Liver (tissue), 9 donors: ENCODE measurements around the gene WFIKKN1. TPM values are rescaled to one million over a fixed set of nuclear protein-coding genes. Genes with fewer than 3 reads are reported as not detected.

Experiments
- DNase-seq: peaks from one replicate; pipeline ENCODE4 v3.0.0-alpha.2; 2017; ENCODE audit warnings: low spot score
- H3K27ac ChIP-seq, 2 donors: one replicate each; pipeline ENCODE4 v1.7.0; 2013; ENCODE audit warnings: inconsistent platforms in 2 of 2, low read length in 2 of 2, control low read depth in 1 of 2, low read depth in 1 of 2, mild to moderate bottlenecking in 1 of 2
- H3K27me3 ChIP-seq, 4 donors: one replicate each; pipeline versions ENCODE4 v1.6.1 to v1.7.0; 2013; ENCODE audit warnings: low read length in 3 of 4, inconsistent platforms in 1 of 4, mild to moderate bottlenecking in 1 of 4, moderate library complexity in 1 of 4; ENCODE audit not compliant: control insufficient read depth in 4 of 4, insufficient read depth in 4 of 4
- H3K36me3 ChIP-seq, 4 donors: one replicate each; pipeline versions ENCODE4 v1.6.1 to v1.7.0; 2013; ENCODE audit warnings: low read length in 3 of 4, mild to moderate bottlenecking in 3 of 4, low read depth in 1 of 4, moderate library complexity in 1 of 4; ENCODE audit not compliant: control insufficient read depth in 4 of 4, insufficient read depth in 3 of 4
- H3K4me1 ChIP-seq, 4 donors: one replicate each; pipeline versions ENCODE4 v1.6.1 to v1.7.0; 2013; ENCODE audit warnings: low read length in 3 of 4, mild to moderate bottlenecking in 3 of 4, moderate library complexity in 1 of 4; ENCODE audit not compliant: control insufficient read depth in 4 of 4, insufficient read depth in 4 of 4
- H3K4me3 ChIP-seq, 3 donors: one replicate each; pipeline versions ENCODE4 v1.6.1 to v1.7.0; 2013; ENCODE audit warnings: low read length in 3 of 3, control low read depth in 1 of 3, low read depth in 1 of 3, mild to moderate bottlenecking in 1 of 3
- H3K9ac ChIP-seq, 2 donors: one replicate each; pipeline ENCODE4 v1.7.0; 2013; ENCODE audit warnings: low read length in 2 of 2, mild to moderate bottlenecking in 2 of 2, moderate library complexity in 2 of 2, control low read depth in 1 of 2, low read depth in 1 of 2
- H3K9me3 ChIP-seq, 4 donors: one replicate each; pipeline versions ENCODE4 v1.6.1 to v1.7.0; 2013; ENCODE audit warnings: low read length in 3 of 4; ENCODE audit not compliant: control insufficient read depth in 4 of 4
- ATF3 ChIP-seq: IDR thresholded peaks from 2 replicates; pipeline ENCODE4 v1.6.1; 2016; ENCODE audit warnings: antibody characterized with exemption
- FOXA1 ChIP-seq: IDR thresholded peaks from 2 replicates; pipeline ENCODE4 v1.6.1; 2016; ENCODE audit warnings: antibody characterized with exemption
- GABPA ChIP-seq, 2 donors: IDR thresholded peaks in 1 of 2; conservative IDR thresholded peaks in 1 of 2; 2 replicates each; pipeline ENCODE4 v1.6.1; 2016; ENCODE audit warnings: antibody characterized with exemption in 2 of 2, mild to moderate bottlenecking in 1 of 2, moderate library complexity in 1 of 2
- HNF4A ChIP-seq, 2 donors: conservative IDR thresholded peaks; 2 replicates each; pipeline ENCODE4 v1.6.1; 2016; ENCODE audit warnings: antibody characterized with exemption in 2 of 2, mild to moderate bottlenecking in 2 of 2
- JUND ChIP-seq, 2 donors: IDR thresholded peaks; 2 replicates each; pipeline ENCODE4 v1.6.1; 2016; ENCODE audit warnings: antibody characterized with exemption in 2 of 2
- MAX ChIP-seq: IDR thresholded peaks from 2 replicates; pipeline ENCODE4 v1.6.1; 2016; ENCODE audit warnings: antibody characterized with exemption
- RAD21 ChIP-seq, 2 donors: IDR thresholded peaks; 2 replicates each; pipeline ENCODE4 v1.6.1; 2016; ENCODE audit warnings: antibody characterized with exemption in 2 of 2, mild to moderate bottlenecking in 2 of 2
- REST ChIP-seq: IDR thresholded peaks from 2 replicates; pipeline ENCODE4 v1.6.1; 2016; ENCODE audit warnings: antibody characterized with exemption, mild to moderate bottlenecking
- RXRA ChIP-seq, 2 donors: IDR thresholded peaks; 2 replicates each; pipeline ENCODE4 v1.6.1; 2017 to 2018; ENCODE audit warnings: antibody characterized with exemption in 2 of 2, mild to moderate bottlenecking in 1 of 2
- SP1 ChIP-seq: IDR thresholded peaks from 2 replicates; pipeline ENCODE4 v1.6.1; 2018; ENCODE audit warnings: antibody characterized with exemption, mild to moderate bottlenecking
- TAF1 ChIP-seq: conservative IDR thresholded peaks from 2 replicates; pipeline ENCODE4 v1.6.1; 2016; ENCODE audit warnings: antibody characterized with exemption, mild to moderate bottlenecking
- YY1 ChIP-seq: IDR thresholded peaks from 2 replicates; pipeline ENCODE4 v1.6.1; 2016; ENCODE audit warnings: antibody characterized with exemption, mild to moderate bottlenecking
- ZBTB33 ChIP-seq: IDR thresholded peaks from 2 replicates; pipeline ENCODE4 v1.6.1; 2016; ENCODE audit warnings: antibody characterized with exemption
- WGBS: extraction: QIAGEN DNeasy Blood & Tissue Kit; methylation state at CpG from one replicate; pipeline ENCODE4 v1.1.7; 2013; 5-methylcytosine and 5-hydroxymethylcytosine counted together
- polyA plus RNA-seq, 2 donors: library from polyadenylated mRNA; stranded (reverse) in 1 of 2; unstranded in 1 of 2; fragments of 200-250 nt in 1 of 2; fragments of >200 nt in 1 of 2; fragmentation: Nextera tagmentation in 1 of 2; extraction: Ambion mirVana in 1 of 2; gene quantifications; one replicate each; pipeline versions ENCODE4 v1.2.1 to v1.2.3, GENCODE V29; 2013 to 2015
- total RNA-seq, 2 donors: library from RNA; depleted of rRNA; stranded (reverse); fragments of >200 nt; gene quantifications; one replicate each; pipeline ENCODE4 v1.2.3, GENCODE V29; 2014
- donor health status: healthy.
- donor health status: healthy.
- donor health status: healthy.
- donor health status: healthy.
- donor health status: healthy.

Gene WFIKKN1
- total and polyA plus RNA-seq, 4 donors = 0.19 to 1.2 (median 0.46) TPM

- peak; percentile 75 for DNase-seq
Measured at GRCh38 chr16:645852-646678, 15.3 kb downstream of the WFIKKN1 start.

More at GRCh38 chr16:645852-646678, 15.3 kb downstream of the WFIKKN1 start:
- Histone ChIP-seq H3K4me1 (peaks cover 21 to 82% (median 58%) of the 10 kb centered on the region in 4 donors), H3K4me3 (peak overlapping the region in 1 of 3 donors; percentile 69), H3K27me3 (no peaks in the 10 kb centered on the region), H3K9ac (peak overlapping the region in 1 of 2 donors; percentile 62), H3K9me3 (no peaks in the 10 kb centered on the region), H3K36me3 (peaks cover 0 to 1% (median 0%) of the 10 kb centered on the region in 4 donors), H3K27ac (peak overlapping the region; percentile 86 to 89)
- TF ChIP-seq SP1 = peak; percentile 73
- TF ChIP-seq GABPA (IDR thresholded peaks at IDR 0.05 in 1 of 2, conservative IDR thresholded peaks at IDR 0.05 in 1 of 2) = peak in 1 of 2 donors; percentile 27
- TF ChIP-seq YY1 = peak; percentile 44
- TF ChIP-seq ZBTB33 = peak; percentile 35
- no peak for TF ChIP-seq ATF3
- TF ChIP-seq RAD21 (IDR thresholded peaks at IDR 0.05) = no peak
- no peak for TF ChIP-seq FOXA1
- peak; percentile 46 to 76 for TF ChIP-seq HNF4A (conservative IDR thresholded peaks at IDR 0.05)
- TF ChIP-seq TAF1 = no peak
- no peak for TF ChIP-seq REST
- peak; percentile 92 to 95 for TF ChIP-seq RXRA (IDR thresholded peaks at IDR 0.05)
- peak; percentile 34 for TF ChIP-seq MAX
- no peak for TF ChIP-seq JUND (IDR thresholded peaks at IDR 0.05)
- WGBS = 34% methylated on average over 32 of the region's 32 CpGs
